HCT116 (cell line): ENCODE results near the gene FSHB. TPM values are rescaled to one million over a fixed set of nuclear protein-coding genes. Genes with fewer than 3 reads are reported as not detected.

Source experiments
- ATAC-seq: fragments of 200-7000 bp; cut with Tn5 transposase; 2 replicates; pipeline ENCODE4 v1.9.1; 2020; ENCODE audit warnings: mild to moderate bottlenecking, moderate library complexity
- BruUV-seq: library from RNA; stranded (reverse); fragments of 400-500 nt; replicated peaks from 2 replicates; lab custom pipeline; 2021; lab: Mats Ljungman, UMichigan
- CTCF ChIA-PET: fragments of 300-600 bp; sonication (Branson Sonifier 250); formaldehyde crosslinking; loops from one replicate; lab custom pipeline; 2021; ENCODE audit warnings: antibody characterized with exemption; lab: Charles Lee
- POLR2A ChIA-PET: fragments of 300-600, 350-600 bp; sonication (Branson Sonifier 250); formaldehyde crosslinking; loops from one replicate; lab custom pipeline; 2021; ENCODE audit warnings: antibody characterized with exemption; lab: Charles Lee
- RAD21 ChIA-PET, 2 experiments: fragments of 300-600 bp; sonication (Branson Sonifier 250); formaldehyde crosslinking; loops; one replicate each; lab custom pipeline; 2023; ENCODE audit warnings: low total read pairs in 2 of 2; ENCODE audit not compliant: uncharacterized antibody in 2 of 2, unreplicated experiment in 2 of 2, low non-redundant PET in 1 of 2; lab: Charles Lee
- DNase-seq: peaks from one replicate; pipeline ENCODE4 v3.0.0-alpha.2; 2010; ENCODE audit warnings: low read depth, low spot score
- H2AFZ ChIP-seq: fragments of 200-600 bp; shearing (Covaris generic), sonication (generic); 2 replicates; pipeline ENCODE4 v1.6.1; 2017; ENCODE audit warnings: low read depth, mixed run types, mixed read lengths, antibody characterized with exemption, low read length; ENCODE audit not compliant: poor library complexity, severe bottlenecking
- H3K27ac ChIP-seq: 2 replicates; pipeline ENCODE4 v1.5.1; 2012; ENCODE audit warnings: low read depth, low read length
- H3K27me3 ChIP-seq: fragments of 200-600 bp; sonication (generic); 2 replicates; pipeline ENCODE4 v1.6.1; 2016; ENCODE audit warnings: mixed run types, low read length, mixed read lengths; ENCODE audit not compliant: insufficient read depth
- H3K36me3 ChIP-seq, 2 experiments: fragments of 200-500 bp in 1 of 2; fragments of 200-600 bp in 1 of 2; sonication (Bioruptor generic) in 1 of 2; sonication (generic) in 1 of 2; 2 replicates each; pipeline versions ENCODE4 v1.5.1 to v1.6.1; 2014 to 2016; ENCODE audit warnings: low read length in 2 of 2, inconsistent platforms in 1 of 2, mixed read lengths in 1 of 2, mixed run types in 1 of 2; ENCODE audit not compliant: insufficient read depth in 2 of 2, control insufficient read depth in 1 of 2
- H3K4me1 ChIP-seq, 2 experiments: fragments of 200-600 bp in 1 of 2; sonication (generic) in 1 of 2; 2 replicates each; pipeline versions ENCODE4 v1.5.1 to v1.6.1; 2012 to 2017; ENCODE audit warnings: low read length in 2 of 2, inconsistent platforms in 1 of 2, mild to moderate bottlenecking in 1 of 2, mixed read lengths in 1 of 2, mixed run types in 1 of 2, moderate library complexity in 1 of 2; ENCODE audit not compliant: insufficient read depth in 2 of 2, control insufficient read depth in 1 of 2
- H3K4me2 ChIP-seq: fragments of 200-600 bp; sonication (generic); 2 replicates; pipeline ENCODE4 v1.6.1; 2017; ENCODE audit warnings: mixed run types, low read length, mixed read lengths
- H3K4me3 ChIP-seq, 2 experiments: fragments of 200-600 bp in 1 of 2; sonication (generic) in 1 of 2; replicated peaks in 1 of 2; 2 replicates each; pipeline ENCODE4 v1.5.1; 2011 to 2016; ENCODE audit warnings: low read length in 2 of 2, control low read depth in 1 of 2, low read depth in 1 of 2, mild to moderate bottlenecking in 1 of 2, mixed read lengths in 1 of 2, mixed run types in 1 of 2
- H3K79me2 ChIP-seq: fragments of 200-600 bp; sonication (generic); 2 replicates; pipeline ENCODE4 v1.6.1; 2017; ENCODE audit warnings: mild to moderate bottlenecking, mixed run types, low read length, moderate library complexity, mixed read lengths; ENCODE audit not compliant: insufficient read depth
- H3K9ac ChIP-seq: fragments of 200-600 bp; sonication (generic); 2 replicates; pipeline ENCODE4 v1.6.1; 2016; ENCODE audit warnings: low read length, mixed read lengths
- H3K9me2 ChIP-seq: fragments of 200-600 bp; sonication (generic), shearing (Covaris generic); 2 replicates; pipeline ENCODE4 v1.6.1; 2017; ENCODE audit warnings: mixed run types, mild to moderate bottlenecking, moderate library complexity; ENCODE audit not compliant: insufficient read depth
- H3K9me3 ChIP-seq, 2 experiments: fragments of 200-500 bp in 1 of 2; fragments of 200-600 bp in 1 of 2; sonication (Bioruptor generic) in 1 of 2; sonication (generic) in 1 of 2; 2 replicates each; pipeline ENCODE4 v1.6.1; 2014 to 2017; ENCODE audit warnings: low read length in 2 of 2, mixed read lengths in 2 of 2, inconsistent platforms in 1 of 2, low read depth in 1 of 2, mild to moderate bottlenecking in 1 of 2, mixed run types in 1 of 2, moderate library complexity in 1 of 2; ENCODE audit not compliant: control insufficient read depth in 1 of 2, insufficient read depth in 1 of 2
- H4K20me1 ChIP-seq: fragments of 200-600 bp; sonication (generic), shearing (Covaris generic); 2 replicates; pipeline ENCODE4 v1.6.1; 2017; ENCODE audit warnings: mixed run types, mild to moderate bottlenecking, moderate library complexity; ENCODE audit not compliant: insufficient read depth
- ATF3 ChIP-seq: IDR thresholded peaks from 2 replicates; pipeline ENCODE4 v1.6.1; 2012
- CBX3 ChIP-seq: IDR thresholded peaks from 2 replicates; pipeline ENCODE4 v1.6.1; 2012; ENCODE audit warnings: low read depth
- CEBPB ChIP-seq: IDR thresholded peaks from 2 replicates; pipeline ENCODE4 v1.6.1; 2012; ENCODE audit warnings: low read depth
- CTCF ChIP-seq, 3 experiments: fragments of 200-600 bp in 1 of 3; sonication (generic) in 1 of 3; IDR thresholded peaks in 2 of 3; conservative IDR thresholded peaks in 1 of 3; 2 replicates each; pipeline ENCODE4 v1.5.1; 2012 to 2017; ENCODE audit warnings: low read depth in 2 of 3, low read length in 2 of 3, antibody characterized with exemption in 1 of 3, borderline replicate concordance in 1 of 3, control low read depth in 1 of 3, mild to moderate bottlenecking in 1 of 3, mixed read lengths in 1 of 3, mixed run types in 1 of 3, moderate library complexity in 1 of 3; ENCODE audit not compliant: insufficient read depth in 1 of 3
- EGR1 ChIP-seq: IDR thresholded peaks from 2 replicates; pipeline ENCODE4 v1.6.1; 2012; ENCODE audit warnings: low read depth
- ELF1 ChIP-seq: IDR thresholded peaks from 2 replicates; pipeline ENCODE4 v1.6.1; 2012; ENCODE audit warnings: low read depth, borderline replicate concordance
- EZH2 ChIP-seq: fragments of 200-600 bp; sonication (generic); IDR thresholded peaks from 2 replicates; pipeline ENCODE4 v1.6.1; 2017; ENCODE audit warnings: antibody characterized with exemption, mixed run types
- JUND ChIP-seq: IDR thresholded peaks from 2 replicates; pipeline ENCODE4 v1.6.1; 2012
- POLR2A ChIP-seq: IDR thresholded peaks from 2 replicates; pipeline ENCODE4 v1.7.0; 2011; ENCODE audit warnings: borderline replicate concordance; ENCODE audit not compliant: insufficient read depth, insufficient read length; ENCODE audit errors: extremely low read depth
- POLR2AphosphoS5 ChIP-seq: IDR thresholded peaks from 2 replicates; pipeline ENCODE4 v1.6.1; 2011; ENCODE audit warnings: mild to moderate bottlenecking, low read depth, low read length, moderate library complexity
- REST ChIP-seq: IDR thresholded peaks from 2 replicates; pipeline ENCODE4 v1.6.1; 2012; ENCODE audit warnings: low read depth
- SIN3A ChIP-seq: IDR thresholded peaks from 2 replicates; pipeline ENCODE4 v1.6.1; 2012; ENCODE audit warnings: low read depth
- SP1 ChIP-seq: IDR thresholded peaks from 2 replicates; pipeline ENCODE4 v1.6.1; 2012; ENCODE audit warnings: low read depth
- SRF ChIP-seq: IDR thresholded peaks from 2 replicates; pipeline ENCODE4 v1.6.1; 2012; ENCODE audit warnings: low read depth
- TCF7L2 ChIP-seq: IDR thresholded peaks from 2 replicates; pipeline ENCODE4 v1.7.0; 2011; ENCODE audit warnings: borderline replicate concordance, inconsistent platforms; ENCODE audit not compliant: insufficient read depth, insufficient read length; ENCODE audit errors: extremely low read depth
- YY1 ChIP-seq: IDR thresholded peaks from 2 replicates; pipeline ENCODE4 v1.6.1; 2011; ENCODE audit warnings: low read length, low read depth, moderate library complexity, mild to moderate bottlenecking; ENCODE audit not compliant: insufficient replicate concordance; ENCODE audit errors: extremely low read depth
- ZFX ChIP-seq: fragments of 450-650 bp; IDR thresholded peaks from 2 replicates; pipeline ENCODE4 v1.6.1; 2017
- ZNF274 ChIP-seq: fragments of 200-500 bp; sonication (Bioruptor generic); IDR thresholded peaks from 2 replicates; pipeline ENCODE4 v1.6.1; 2014; ENCODE audit warnings: mild to moderate bottlenecking, low read depth, low read length, inconsistent platforms
- intact Hi-C: fragments of 100-400 bp; cut with micrococcal nuclease; formaldehyde crosslinking; loops from 2 replicates; pipeline ENCODE4 v1.10.0; 2022
- total RNA-seq: library from RNA; stranded (reverse); gene quantifications from one replicate; pipeline ENCODE4 v1.2.1, GENCODE V29; 2021; ENCODE audit not compliant: unreplicated experiment

Gene FSHB
- total RNA-seq, 1 experiment from 2014 or later, result not detected

GRCh38 chr11:30281476-30282288 is 50.9 kb downstream of the FSHB start (continued):
- no peak for TF ChIP-seq SIN3A
- no peak for TF ChIP-seq POLR2A
- TF ChIP-seq ZNF274, result no peak

- H2AFZ ChIP-seq, result no peak overlapping the region
- no peak for DNase-seq
- no peak overlapping the region for H3K4me2 ChIP-seq
- no peaks in the 10 kb centered on the region for H3K4me1 ChIP-seq
- no TSS peak for BruUV-seq
- ChIA-PET CTCF (no interaction called here), RAD21 (no interaction called here), POLR2A (no interaction called here)
- intact Hi-C loops, result no loop called here
- H3K4me3 ChIP-seq, result no peak overlapping the region
- no peaks in the 10 kb centered on the region for H4K20me1 ChIP-seq
- peaks cover 19% of the 10 kb centered on the region for H3K27me3 ChIP-seq
- H3K9ac ChIP-seq, result no peak overlapping the region
- no peak for ATAC-seq
- no peak overlapping the region for H3K27ac ChIP-seq
- H3K36me3 ChIP-seq, result no peaks in the 10 kb centered on the region
- H3K79me2 ChIP-seq, result no peaks in the 10 kb centered on the region
- TF ChIP-seq POLR2AphosphoS5 (no peak), CTCF (IDR thresholded peaks at IDR 0.05 in 2 of 3, conservative IDR thresholded peaks at IDR 0.05 in 1 of 3; ENCODE audit: borderline replicate concordance in 1 of 3, insufficient read depth in 1 of 3, low read depth in 2 of 3, low read length in 2 of 3) (no peak), SRF (no peak), TCF7L2 (no peak), ATF3 (no peak), ZFX (no peak), ZNF274 (no peak), CBX3 (no peak), EGR1 (no peak), EZH2 (no peak), ELF1 (no peak), YY1 (no peak), JUND (no peak), CEBPB (no peak), REST (no peak), POLR2A (no peak), SP1 (no peak), SIN3A (no peak)
- no peaks in the 10 kb centered on the region for H3K9me3 ChIP-seq
- no peaks in the 10 kb centered on the region for H3K9me2 ChIP-seq
Measured at GRCh38 chr11:30282289-30282631, 51.4 kb downstream of the FSHB start.
